ENCODE data around the gene PARP11. TPM values are rescaled to one million over a fixed set of nuclear protein-coding genes. Genes with fewer than 3 reads are reported as not detected.

PARP11 gene
- total RNA-seq, 1 experiment from 2014 or later, result 5.2 TPM

GRCh38 chr12:3833670-3834310, 39.4 kb downstream of the PARP11 start:
- Mint-ChIP-seq H3K27me3 (ENCODE audit: unreplicated experiment) (no peaks in the 10 kb centered on the region), H3K36me3 (ENCODE audit: insufficient read depth, unreplicated experiment) (no peaks in the 10 kb centered on the region), H3K4me3 (ENCODE audit: low read depth, unreplicated experiment) (no peak overlapping the region), H3K9me3 (ENCODE audit: low read depth, unreplicated experiment) (no peaks in the 10 kb centered on the region), H3K27ac (ENCODE audit: unreplicated experiment) (no peak overlapping the region), H3K4me1 (ENCODE audit: low read depth, unreplicated experiment) (no peaks in the 10 kb centered on the region)
- CTCF ChIA-PET, result no interaction called here
- TF ChIP-seq, protein P1, sequence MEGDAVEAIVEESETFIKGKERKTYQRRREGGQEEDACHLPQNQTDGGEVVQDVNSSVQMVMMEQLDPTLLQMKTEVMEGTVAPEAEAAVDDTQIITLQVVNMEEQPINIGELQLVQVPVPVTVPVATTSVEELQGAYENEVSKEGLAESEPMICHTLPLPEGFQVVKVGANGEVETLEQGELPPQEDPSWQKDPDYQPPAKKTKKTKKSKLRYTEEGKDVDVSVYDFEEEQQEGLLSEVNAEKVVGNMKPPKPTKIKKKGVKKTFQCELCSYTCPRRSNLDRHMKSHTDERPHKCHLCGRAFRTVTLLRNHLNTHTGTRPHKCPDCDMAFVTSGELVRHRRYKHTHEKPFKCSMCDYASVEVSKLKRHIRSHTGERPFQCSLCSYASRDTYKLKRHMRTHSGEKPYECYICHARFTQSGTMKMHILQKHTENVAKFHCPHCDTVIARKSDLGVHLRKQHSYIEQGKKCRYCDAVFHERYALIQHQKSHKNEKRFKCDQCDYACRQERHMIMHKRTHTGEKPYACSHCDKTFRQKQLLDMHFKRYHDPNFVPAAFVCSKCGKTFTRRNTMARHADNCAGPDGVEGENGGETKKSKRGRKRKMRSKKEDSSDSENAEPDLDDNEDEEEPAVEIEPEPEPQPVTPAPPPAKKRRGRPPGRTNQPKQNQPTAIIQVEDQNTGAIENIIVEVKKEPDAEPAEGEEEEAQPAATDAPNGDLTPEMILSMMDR (IDR thresholded peaks at IDR 0.05; ENCODE audit: unreplicated experiment), result no peak
- no TSS peak for BruUV-seq (replicated peaks)
- intact Hi-C loops (cut with micrococcal nuclease; ENCODE audit: unreplicated experiment), result no loop called here
- DNase-seq, result no peak

GRCh38 chr12:3832738-3833137, 40.5 kb downstream of the PARP11 start:
- CTCF ChIA-PET, result no interaction called here

GRCh38 chr12:3828888-3829287, 44.3 kb downstream of the PARP11 start:
- DNase-seq, result no peak
- no peaks in the 10 kb centered on the region for H3K27me3 Mint-ChIP-seq (ENCODE audit: unreplicated experiment)
- no peaks in the 10 kb centered on the region for H3K9me3 Mint-ChIP-seq (ENCODE audit: low read depth, unreplicated experiment)
- CTCF ChIA-PET, result no interaction called here
- no peak overlapping the region for H3K4me3 Mint-ChIP-seq (ENCODE audit: low read depth, unreplicated experiment)
- TF ChIP-seq, protein P1 (IDR thresholded peaks at IDR 0.05; ENCODE audit: unreplicated experiment), result no peak
- intact Hi-C loops (cut with micrococcal nuclease; ENCODE audit: unreplicated experiment), result no loop called here
- no peaks in the 10 kb centered on the region for H3K4me1 Mint-ChIP-seq (ENCODE audit: low read depth, unreplicated experiment)
- no peaks in the 10 kb centered on the region for H3K36me3 Mint-ChIP-seq (ENCODE audit: insufficient read depth, unreplicated experiment)
- no TSS peak for BruUV-seq (replicated peaks)
- H3K27ac Mint-ChIP-seq (ENCODE audit: unreplicated experiment), result no peak overlapping the region

More at GRCh38 chr12:3832738-3833137, 40.5 kb downstream of the PARP11 start:
- no peak for DNase-seq
- H3K4me1 Mint-ChIP-seq (ENCODE audit: low read depth, unreplicated experiment), result no peaks in the 10 kb centered on the region
- no peak overlapping the region for H3K4me3 Mint-ChIP-seq (ENCODE audit: low read depth, unreplicated experiment)
- no peaks in the 10 kb centered on the region for H3K27me3 Mint-ChIP-seq (ENCODE audit: unreplicated experiment)
- BruUV-seq (replicated peaks), result no TSS peak
- no peaks in the 10 kb centered on the region for H3K36me3 Mint-ChIP-seq (ENCODE audit: insufficient read depth, unreplicated experiment)
- no peak overlapping the region for H3K27ac Mint-ChIP-seq (ENCODE audit: unreplicated experiment)
- intact Hi-C loops (cut with micrococcal nuclease; ENCODE audit: unreplicated experiment), result no loop called here
- TF ChIP-seq, protein P1 (IDR thresholded peaks at IDR 0.05; ENCODE audit: unreplicated experiment), result no peak
- H3K9me3 Mint-ChIP-seq (ENCODE audit: low read depth, unreplicated experiment), result no peaks in the 10 kb centered on the region

GRCh38 chr12:3827301-3828000, 45.7 kb downstream of the PARP11 start:
- TF ChIP-seq, protein P1 (IDR thresholded peaks at IDR 0.05; ENCODE audit: unreplicated experiment), result no peak
- Mint-ChIP-seq H3K36me3 (ENCODE audit: insufficient read depth, unreplicated experiment) (no peaks in the 10 kb centered on the region), H3K4me3 (ENCODE audit: low read depth, unreplicated experiment) (no peak overlapping the region), H3K9me3 (ENCODE audit: low read depth, unreplicated experiment) (no peaks in the 10 kb centered on the region), H3K4me1 (ENCODE audit: low read depth, unreplicated experiment) (no peaks in the 10 kb centered on the region), H3K27me3 (ENCODE audit: unreplicated experiment) (no peaks in the 10 kb centered on the region), H3K27ac (ENCODE audit: unreplicated experiment) (no peak overlapping the region)
- CTCF ChIA-PET, result no interaction called here
- DNase-seq, result no peak
- BruUV-seq (replicated peaks), result no TSS peak
- intact Hi-C loops (cut with micrococcal nuclease; ENCODE audit: unreplicated experiment), result no loop called here

Data from Calu3 (cell line).